DMS79 (cell line): ENCODE measurements around the gene LRP5.
A peak's percentile ranks its signal among the peaks of the same experiment; 100 is the strongest.
"Not testable (repeated sequence)": the region's sequence is repeated elsewhere in the genome, so short reads cannot be mapped to it uniquely, and the experiment has no call there.

Experiments used
- DNase-seq: peaks from one replicate; lab custom pipeline; 2025; lab: John Stamatoyannopoulos, UW

LRP5 gene

GRCh38 chr11:68444566-68444965 is 132.2 kb downstream of the LRP5 start:
- DNase-seq: no peak

GRCh38 chr11:68445531-68446035 is 133.2 kb downstream of the LRP5 start:
- no peak for DNase-seq

- no peak for DNase-seq
These were observed 133.8 kb downstream of the LRP5 start for GRCh38 chr11:68446046-68446725.

- DNase-seq: peak; percentile 24
These were observed 134.8 kb downstream of the LRP5 start for GRCh38 chr11:68447015-68447801.

GRCh38 chr11:68447914-68448313 is 135.5 kb downstream of the LRP5 start:
- DNase-seq: not testable (repeated sequence)

- DNase-seq: no peak
These were observed 136.2 kb downstream of the LRP5 start for GRCh38 chr11:68448604-68449011.

GRCh38 chr11:68449951-68450350 is 137.6 kb downstream of the LRP5 start:
- DNase-seq: no peak

- DNase-seq: no peak
These were observed 138.3 kb downstream of the LRP5 start for GRCh38 chr11:68450711-68451110.

GRCh38 chr11:68454767-68455166 is 142.4 kb downstream of the LRP5 start:
- peak; percentile 66 for DNase-seq

GRCh38 chr11:68455485-68455884 is 143.1 kb downstream of the LRP5 start:
- no peak for DNase-seq

GRCh38 chr11:68457216-68457897 is 145.0 kb downstream of the LRP5 start:
- no peak for DNase-seq

- no peak for DNase-seq
These were observed 145.5 kb downstream of the LRP5 start for GRCh38 chr11:68457898-68458249.

- DNase-seq: not testable (repeated sequence)
These were observed 145.9 kb downstream of the LRP5 start for GRCh38 chr11:68458340-68458739.

GRCh38 chr11:68459886-68460740 is 147.7 kb downstream of the LRP5 start:
- peak; percentile 99 for DNase-seq

- no peak for DNase-seq
These were observed 148.6 kb downstream of the LRP5 start, which contains the start of gene PPP6R3 for GRCh38 chr11:68460741-68461574. Gene PPP6R3 (plus strand): TSS chr11:68460752. CDS start chr11:68537665, 76,913 bp downstream.

- no peak for DNase-seq
These were observed 149.2 kb downstream of the LRP5 start for GRCh38 chr11:68461575-68461917.

GRCh38 chr11:68463714-68464113 is 151.3 kb downstream of the LRP5 start:
- no peak for DNase-seq

- DNase-seq: no peak
These were observed 154.9 kb downstream of the LRP5 start for GRCh38 chr11:68467201-68467834.

GRCh38 chr11:68468217-68468828 is 155.9 kb downstream of the LRP5 start:
- DNase-seq: no peak

- DNase-seq: no peak
These were observed 156.7 kb downstream of the LRP5 start for GRCh38 chr11:68469122-68469521.
